ENCODE data around the gene GCNA. TPM values are rescaled to one million over a fixed set of nuclear protein-coding genes. Genes with fewer than 3 reads are reported as not detected.

The GCNA gene
- total RNA-seq, 1 experiment from 2014 or later: 1.0 TPM

DNA sequence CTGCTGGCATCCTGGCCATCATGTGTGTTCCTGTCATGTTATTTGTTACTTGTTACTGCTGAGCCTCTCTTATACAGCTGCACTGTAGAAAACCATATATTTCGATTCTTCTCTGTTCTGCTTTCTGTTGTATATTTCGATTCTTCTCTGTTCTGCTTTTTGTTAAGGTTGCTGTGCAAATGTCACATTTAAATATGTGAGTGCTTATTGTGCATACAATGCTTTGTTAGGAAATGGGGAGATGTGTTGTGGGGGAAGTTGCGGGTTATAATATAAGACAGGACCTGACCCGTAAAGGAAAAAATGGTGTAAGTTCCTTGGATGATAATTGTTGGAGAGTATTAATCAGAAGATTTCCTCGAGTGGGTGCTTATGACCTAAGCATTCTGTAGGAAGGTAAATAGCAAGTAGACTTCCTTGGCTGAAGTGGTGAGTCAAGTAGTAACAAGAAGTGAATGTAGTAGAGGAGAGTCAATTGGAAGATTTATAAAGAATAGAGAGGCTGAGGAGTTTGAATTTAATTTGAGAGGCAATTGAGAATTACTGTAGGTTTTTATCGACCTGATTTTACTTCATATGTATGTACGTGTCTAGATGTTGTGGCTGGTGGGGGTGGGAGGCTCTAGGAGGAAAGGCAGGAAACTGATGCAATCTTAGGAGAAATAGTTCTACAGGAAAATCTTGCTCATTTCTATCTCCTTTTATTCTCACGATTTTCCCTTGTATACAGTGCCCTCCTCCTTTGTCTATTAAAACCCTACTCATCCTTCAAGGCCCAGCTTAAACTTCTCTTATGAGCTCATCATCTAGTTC, 36.8 kb upstream of the GCNA start:
- CTCF ChIA-PET: no interaction called here
- POLR2A ChIA-PET: no interaction called here
- ATAC-seq (no peak), DNase-seq (ENCODE audit: low spot score) (no peak)
- TF ChIP-seq, protein P1, sequence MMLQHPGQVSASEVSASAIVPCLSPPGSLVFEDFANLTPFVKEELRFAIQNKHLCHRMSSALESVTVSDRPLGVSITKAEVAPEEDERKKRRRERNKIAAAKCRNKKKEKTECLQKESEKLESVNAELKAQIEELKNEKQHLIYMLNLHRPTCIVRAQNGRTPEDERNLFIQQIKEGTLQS (CRISPR knock-in tag; conservative IDR thresholded peaks at IDR 0.05): no peak
- TF ChIP-seq, protein P2, sequence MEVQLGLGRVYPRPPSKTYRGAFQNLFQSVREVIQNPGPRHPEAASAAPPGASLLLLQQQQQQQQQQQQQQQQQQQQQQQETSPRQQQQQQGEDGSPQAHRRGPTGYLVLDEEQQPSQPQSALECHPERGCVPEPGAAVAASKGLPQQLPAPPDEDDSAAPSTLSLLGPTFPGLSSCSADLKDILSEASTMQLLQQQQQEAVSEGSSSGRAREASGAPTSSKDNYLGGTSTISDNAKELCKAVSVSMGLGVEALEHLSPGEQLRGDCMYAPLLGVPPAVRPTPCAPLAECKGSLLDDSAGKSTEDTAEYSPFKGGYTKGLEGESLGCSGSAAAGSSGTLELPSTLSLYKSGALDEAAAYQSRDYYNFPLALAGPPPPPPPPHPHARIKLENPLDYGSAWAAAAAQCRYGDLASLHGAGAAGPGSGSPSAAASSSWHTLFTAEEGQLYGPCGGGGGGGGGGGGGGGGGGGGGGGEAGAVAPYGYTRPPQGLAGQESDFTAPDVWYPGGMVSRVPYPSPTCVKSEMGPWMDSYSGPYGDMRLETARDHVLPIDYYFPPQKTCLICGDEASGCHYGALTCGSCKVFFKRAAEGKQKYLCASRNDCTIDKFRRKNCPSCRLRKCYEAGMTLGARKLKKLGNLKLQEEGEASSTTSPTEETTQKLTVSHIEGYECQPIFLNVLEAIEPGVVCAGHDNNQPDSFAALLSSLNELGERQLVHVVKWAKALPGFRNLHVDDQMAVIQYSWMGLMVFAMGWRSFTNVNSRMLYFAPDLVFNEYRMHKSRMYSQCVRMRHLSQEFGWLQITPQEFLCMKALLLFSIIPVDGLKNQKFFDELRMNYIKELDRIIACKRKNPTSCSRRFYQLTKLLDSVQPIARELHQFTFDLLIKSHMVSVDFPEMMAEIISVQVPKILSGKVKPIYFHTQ (CRISPR knock-in tag; IDR thresholded peaks at IDR 0.05): no peak
- TF ChIP-seq IRF2 (CRISPR knock-in tag; IDR thresholded peaks at IDR 0.05; ENCODE audit: borderline replicate concordance, low read depth) (no peak), TP53 (CRISPR knock-in tag; IDR thresholded peaks at IDR 0.05) (no peak), FOXK1 (CRISPR knock-in tag; IDR thresholded peaks at IDR 0.05) (no peak), FOXP1 (CRISPR knock-in tag; IDR thresholded peaks at IDR 0.05; ENCODE audit: borderline replicate concordance) (no peak), ZNF219 (CRISPR knock-in tag; IDR thresholded peaks at IDR 0.05; ENCODE audit: borderline replicate concordance) (no peak), CREB1 (CRISPR knock-in tag; IDR thresholded peaks at IDR 0.05) (no peak)
- no peaks in the 10 kb centered on the region for H3K27me3 Mint-ChIP-seq (ENCODE audit: low read depth)
- H3K36me3 Mint-ChIP-seq: peaks cover 28% of the 10 kb centered on the region
- peak overlapping the region; percentile 25 for H3K27ac Mint-ChIP-seq
- H3K4me3 Mint-ChIP-seq: peak overlapping the region; percentile 2; the same call in 1 of the 2 replicates
- H3K4me1 Mint-ChIP-seq: peaks cover 44% of the 10 kb centered on the region
- H3K9me3 Mint-ChIP-seq: no peaks in the 10 kb centered on the region

- DNase-seq (ENCODE audit: low spot score) (no peak), ATAC-seq (no peak)
- Mint-ChIP-seq H3K36me3 (peaks cover 32% of the 10 kb centered on the region), H3K4me3 (no peak overlapping the region), H3K4me1 (peaks cover 40% of the 10 kb centered on the region), H3K9me3 (no peaks in the 10 kb centered on the region), H3K27ac (no peak overlapping the region), H3K27me3 (ENCODE audit: low read depth) (no peaks in the 10 kb centered on the region)
- TF ChIP-seq NFYB (CRISPR knock-in tag; conservative IDR thresholded peaks at IDR 0.05; ENCODE audit: low read depth) (no peak), JAZF1 (CRISPR knock-in tag; IDR thresholded peaks at IDR 0.05) (no peak), MYBL2 (CRISPR knock-in tag; IDR thresholded peaks at IDR 0.05) (no peak)
- ChIA-PET POLR2A (no interaction called here), CTCF (no interaction called here)
Measured at GRCh38 chrX:71542411-71542810, 35.8 kb upstream of the GCNA start.

- H3K36me3 Mint-ChIP-seq: peaks cover 32% of the 10 kb centered on the region
- no peak overlapping the region; the same call in 1 of the 2 replicates for H3K27ac Mint-ChIP-seq
- H3K4me1 Mint-ChIP-seq: peaks cover 37% of the 10 kb centered on the region
- ChIA-PET CTCF (no interaction called here), POLR2A (no interaction called here)
- no peaks in the 10 kb centered on the region for H3K9me3 Mint-ChIP-seq
- H3K4me3 Mint-ChIP-seq: no peak overlapping the region
- TF ChIP-seq MXD4 (CRISPR knock-in tag; IDR thresholded peaks at IDR 0.05; ENCODE audit: borderline replicate concordance) (no peak), ZNF396 (CRISPR knock-in tag; IDR thresholded peaks at IDR 0.05; ENCODE audit: borderline replicate concordance) (no peak), ZNF219 (CRISPR knock-in tag; IDR thresholded peaks at IDR 0.05; ENCODE audit: borderline replicate concordance) (no peak), ZNF121 (CRISPR knock-in tag; IDR thresholded peaks at IDR 0.05) (no peak), NFYB (CRISPR knock-in tag; conservative IDR thresholded peaks at IDR 0.05; ENCODE audit: low read depth) (no peak), NFE2L1 (CRISPR knock-in tag; IDR thresholded peaks at IDR 0.05) (no peak), HMGA2 (CRISPR knock-in tag; IDR thresholded peaks at IDR 0.05) (no peak), GTF2I (CRISPR knock-in tag; conservative IDR thresholded peaks at IDR 0.05) (no peak), ATF2 (CRISPR knock-in tag; IDR thresholded peaks at IDR 0.05; ENCODE audit: borderline replicate concordance, low read depth) (no peak), TCF7 (CRISPR knock-in tag; IDR thresholded peaks at IDR 0.05; ENCODE audit: low read depth) (no peak), FOXK1 (CRISPR knock-in tag; IDR thresholded peaks at IDR 0.05) (no peak), GABPB1 (CRISPR knock-in tag; IDR thresholded peaks at IDR 0.05) (no peak), ZNF425 (CRISPR knock-in tag; conservative IDR thresholded peaks at IDR 0.05) (no peak)
- TF ChIP-seq, protein P3, sequence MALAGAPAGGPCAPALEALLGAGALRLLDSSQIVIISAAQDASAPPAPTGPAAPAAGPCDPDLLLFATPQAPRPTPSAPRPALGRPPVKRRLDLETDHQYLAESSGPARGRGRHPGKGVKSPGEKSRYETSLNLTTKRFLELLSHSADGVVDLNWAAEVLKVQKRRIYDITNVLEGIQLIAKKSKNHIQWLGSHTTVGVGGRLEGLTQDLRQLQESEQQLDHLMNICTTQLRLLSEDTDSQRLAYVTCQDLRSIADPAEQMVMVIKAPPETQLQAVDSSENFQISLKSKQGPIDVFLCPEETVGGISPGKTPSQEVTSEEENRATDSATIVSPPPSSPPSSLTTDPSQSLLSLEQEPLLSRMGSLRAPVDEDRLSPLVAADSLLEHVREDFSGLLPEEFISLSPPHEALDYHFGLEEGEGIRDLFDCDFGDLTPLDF (CRISPR knock-in tag; IDR thresholded peaks at IDR 0.05): no peak
- TF ChIP-seq, protein P4, sequence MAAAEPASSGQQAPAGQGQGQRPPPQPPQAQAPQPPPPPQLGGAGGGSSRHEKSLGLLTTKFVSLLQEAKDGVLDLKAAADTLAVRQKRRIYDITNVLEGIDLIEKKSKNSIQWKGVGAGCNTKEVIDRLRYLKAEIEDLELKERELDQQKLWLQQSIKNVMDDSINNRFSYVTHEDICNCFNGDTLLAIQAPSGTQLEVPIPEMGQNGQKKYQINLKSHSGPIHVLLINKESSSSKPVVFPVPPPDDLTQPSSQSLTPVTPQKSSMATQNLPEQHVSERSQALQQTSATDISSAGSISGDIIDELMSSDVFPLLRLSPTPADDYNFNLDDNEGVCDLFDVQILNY (CRISPR knock-in tag; IDR thresholded peaks at IDR 0.05): no peak
- DNase-seq (ENCODE audit: low spot score) (no peak), ATAC-seq (no peak)
- no peaks in the 10 kb centered on the region for H3K27me3 Mint-ChIP-seq (ENCODE audit: low read depth)
Measured at GRCh38 chrX:71542825-71543224, 35.4 kb upstream of the GCNA start.

All from WTC11 (cell line).